GM18520 (cell line): ENCODE measurements around the gene DCLK1.

Experiments used
- ATAC-seq: cut with Tn5 transposase; IDR thresholded peaks from one replicate; pipeline ENCODE4 v1.9.1; 2021; ENCODE audit not compliant: unreplicated experiment

Gene DCLK1

GRCh38 chr13:35874704-35875103 is 256.5 kb downstream of the DCLK1 start:
- no peak for ATAC-seq

DNA sequence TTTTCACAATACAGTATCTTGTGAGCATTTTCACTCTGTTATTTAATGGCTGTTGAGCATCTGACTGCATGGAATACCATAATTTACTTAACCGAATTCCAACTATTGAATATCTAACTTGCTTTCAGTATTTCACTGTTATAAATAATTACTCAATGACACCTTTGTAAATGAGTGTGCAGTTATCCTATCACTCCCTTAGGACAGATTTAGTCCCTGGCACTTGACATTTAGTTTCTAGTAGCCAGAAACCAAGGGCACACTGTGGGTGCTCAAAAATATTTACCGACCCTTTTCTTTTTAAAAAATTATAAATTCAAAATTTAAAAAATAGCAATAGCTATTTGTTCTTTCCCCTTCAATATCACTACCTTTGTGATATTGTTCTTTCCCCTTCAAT is 258.8 kb downstream of the DCLK1 start:
- no peak for ATAC-seq

GRCh38 chr13:35871561-35871960 is 259.6 kb downstream of the DCLK1 start:
- ATAC-seq: no peak

DNA sequence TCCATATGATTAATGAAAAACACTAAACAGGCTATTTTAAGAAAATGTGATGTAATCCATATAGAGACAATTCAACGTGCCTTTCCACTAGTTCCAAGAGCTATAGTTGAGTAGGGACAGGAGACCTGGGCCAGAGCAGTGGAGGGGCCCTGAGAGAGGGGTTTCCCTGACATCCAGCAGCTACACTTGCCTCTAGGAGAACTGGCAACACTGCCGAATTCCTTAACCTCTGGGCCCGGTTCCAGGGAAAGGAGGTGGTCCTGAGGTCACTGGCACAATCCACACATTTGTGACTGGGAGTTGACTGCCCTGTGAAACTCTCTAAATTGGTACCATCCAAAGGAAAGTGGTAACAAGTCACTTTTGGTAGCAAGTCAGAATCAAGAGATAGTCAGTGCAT is 264.4 kb downstream of the DCLK1 start:
- ATAC-seq: no peak

GRCh38 chr13:35865341-35866240 is 265.6 kb downstream of the DCLK1 start:
- ATAC-seq: no peak

DNA sequence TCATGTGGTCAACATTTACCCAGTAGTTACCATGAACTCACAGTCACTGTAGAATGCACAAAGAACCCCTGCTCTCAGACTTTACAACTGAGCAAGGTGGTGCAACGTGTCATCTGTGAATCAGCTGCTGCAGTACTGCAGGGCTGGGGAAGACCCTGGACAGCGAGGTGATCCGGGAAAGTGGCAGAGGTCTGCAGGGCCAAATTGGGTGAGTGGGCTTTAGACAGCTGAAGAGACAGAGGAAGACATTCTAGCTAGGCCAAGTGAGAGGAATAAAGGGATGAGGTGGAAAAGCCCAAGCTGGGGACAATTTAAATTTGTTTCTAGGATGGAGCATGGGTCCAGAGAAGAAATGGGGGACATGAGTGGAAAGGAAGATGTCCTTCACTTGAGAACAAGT is 270.5 kb downstream of the DCLK1 start:
- ATAC-seq: no peak

- no peak for ATAC-seq
Measured at GRCh38 chr13:35859981-35860380, 271.2 kb downstream of the DCLK1 start.

DNA sequence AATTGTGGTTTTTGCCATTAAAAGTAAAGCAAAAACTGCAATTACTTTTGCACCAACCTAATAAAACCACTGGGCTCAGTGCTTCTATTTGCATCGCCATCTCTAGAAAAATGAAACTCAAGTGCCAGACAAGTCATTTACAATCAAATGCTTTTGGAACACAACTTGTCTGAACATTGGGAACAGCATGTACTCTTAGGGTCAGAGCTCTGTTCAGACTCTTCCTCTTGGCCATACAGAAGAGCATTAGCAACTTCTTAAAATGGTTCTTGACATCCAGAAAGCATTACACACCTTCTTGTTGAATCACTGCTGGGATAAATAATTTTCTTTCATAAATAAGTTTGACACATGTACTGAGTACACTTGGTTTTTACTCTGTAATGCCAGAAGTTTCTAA is 272.5 kb downstream of the DCLK1 start:
- no peak for ATAC-seq

DNA sequence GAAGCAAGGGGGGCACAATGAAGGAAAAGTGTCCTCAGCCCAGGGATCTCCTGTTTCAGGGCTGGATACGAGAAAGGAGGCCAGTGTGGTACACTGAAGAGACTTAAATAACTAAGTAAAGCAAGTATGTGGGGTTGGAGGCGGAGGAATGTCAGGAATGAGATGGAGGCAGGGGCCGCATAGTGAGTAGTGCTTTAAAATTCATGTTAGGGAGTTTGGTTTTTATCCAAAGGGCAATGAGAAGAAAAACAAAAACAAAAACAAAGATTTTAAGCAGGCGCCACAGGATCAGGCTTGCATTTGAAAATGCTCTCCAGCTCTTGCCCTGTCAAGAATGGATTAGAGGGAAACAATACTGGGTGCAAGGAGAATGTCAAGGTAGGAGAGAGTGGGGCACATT is 273.4 kb downstream of the DCLK1 start:
- no peak for ATAC-seq

DNA sequence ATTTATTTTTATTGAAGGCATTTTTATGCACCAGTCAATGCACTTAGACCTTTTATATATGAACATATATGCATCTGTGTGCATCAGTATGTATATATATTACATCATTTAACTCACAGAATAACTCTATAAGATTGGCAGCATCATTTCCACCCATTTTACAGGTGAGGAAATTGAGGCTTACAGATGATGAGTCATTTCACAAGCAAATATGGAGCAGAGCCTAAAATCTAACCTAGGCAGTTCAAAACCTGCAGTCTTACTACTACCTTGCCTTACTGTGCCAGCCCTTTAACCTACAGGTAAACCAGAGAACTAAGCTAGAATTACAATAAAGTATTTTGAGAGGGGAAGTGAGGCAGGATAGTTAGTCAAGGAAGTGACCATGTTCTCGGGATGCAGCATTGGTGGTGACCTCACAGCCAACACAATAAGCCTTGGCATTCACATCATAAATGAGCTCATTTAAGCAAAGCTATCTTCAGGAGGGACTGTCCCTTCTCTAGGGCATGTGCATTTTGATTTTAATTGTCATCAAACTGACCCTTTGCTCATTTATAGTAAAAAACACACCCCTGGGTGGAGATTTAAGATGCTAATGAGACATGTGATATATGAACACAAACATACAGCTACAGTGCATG is 274.3 kb downstream of the DCLK1 start:
- ATAC-seq: no peak

DNA sequence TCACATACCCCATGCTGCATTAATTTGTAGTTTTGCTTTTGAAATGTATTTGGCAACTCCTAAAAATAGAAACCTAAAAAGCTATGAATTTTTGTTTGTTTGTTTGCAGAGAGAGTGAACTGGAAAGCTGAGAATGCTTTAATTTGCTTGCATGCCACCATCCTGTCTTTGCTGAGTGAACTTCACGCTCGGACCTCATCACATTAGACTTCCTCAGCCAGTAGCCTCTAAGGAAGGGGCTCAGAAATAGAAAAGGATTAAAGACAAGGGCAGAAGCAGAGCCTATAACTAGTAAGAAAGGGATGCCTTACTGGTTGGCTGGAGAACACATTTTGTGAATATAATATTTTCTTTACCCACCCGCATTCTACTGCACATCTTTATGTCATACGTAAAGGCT is 275.1 kb downstream of the DCLK1 start:
- no peak for ATAC-seq

DNA sequence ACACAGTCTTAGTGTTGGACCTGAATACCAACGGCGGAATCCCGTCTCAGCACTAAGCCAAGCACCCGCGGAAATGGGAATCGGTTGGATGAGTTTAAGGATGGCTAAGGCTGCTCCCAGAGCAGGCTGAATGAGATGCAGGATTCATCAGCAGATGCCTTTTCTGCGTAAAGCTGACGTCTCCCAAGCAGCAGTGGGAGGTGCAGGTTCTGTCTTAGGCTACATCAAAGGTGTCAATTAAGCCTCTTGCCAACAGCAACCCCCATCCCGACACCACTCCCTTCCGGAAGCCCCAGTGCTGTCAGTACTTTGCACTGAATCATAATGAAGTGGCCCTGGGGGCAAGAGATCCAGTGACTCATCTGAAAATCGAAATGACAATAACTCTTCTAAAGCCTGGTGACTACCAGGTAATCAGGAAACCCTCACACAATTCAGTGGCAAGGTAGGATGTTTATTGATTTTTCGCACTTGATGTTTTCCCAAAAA is 275.6 kb downstream of the DCLK1 start:
- ATAC-seq: no peak

GRCh38 chr13:35854286-35854685 is 276.9 kb downstream of the DCLK1 start:
- no peak for ATAC-seq

- ATAC-seq: no peak
Measured at GRCh38 chr13:35851881-35852280, 279.3 kb downstream of the DCLK1 start.

DNA sequence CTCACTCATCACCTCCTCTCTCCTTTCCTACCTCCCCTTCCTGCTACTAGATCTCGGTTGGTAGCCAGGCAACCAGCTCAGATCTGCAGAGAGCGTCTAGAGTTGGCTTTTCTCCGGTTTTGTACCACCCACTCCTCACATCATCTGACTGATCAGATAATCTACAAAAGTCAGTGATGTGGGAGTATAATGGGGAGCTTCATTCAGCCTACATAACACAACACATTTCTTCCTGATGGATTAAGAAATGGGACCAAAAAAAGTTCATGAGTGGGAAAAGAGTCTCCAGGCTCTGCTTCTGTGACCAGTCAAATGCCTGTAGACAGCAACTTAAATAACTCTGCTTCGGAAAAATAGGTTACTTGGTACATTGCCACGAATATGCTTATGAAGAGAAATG is 279.8 kb downstream of the DCLK1 start:
- ATAC-seq: no peak

- ATAC-seq: no peak
Measured at GRCh38 chr13:35850569-35850968, 280.6 kb downstream of the DCLK1 start.

GRCh38 chr13:35849256-35849644 is 281.9 kb downstream of the DCLK1 start:
- no peak for ATAC-seq

- no peak for ATAC-seq
Measured at GRCh38 chr13:35848336-35849255, 282.6 kb downstream of the DCLK1 start.

GRCh38 chr13:35843272-35843671 is 287.9 kb downstream of the DCLK1 start:
- no peak for ATAC-seq

DNA sequence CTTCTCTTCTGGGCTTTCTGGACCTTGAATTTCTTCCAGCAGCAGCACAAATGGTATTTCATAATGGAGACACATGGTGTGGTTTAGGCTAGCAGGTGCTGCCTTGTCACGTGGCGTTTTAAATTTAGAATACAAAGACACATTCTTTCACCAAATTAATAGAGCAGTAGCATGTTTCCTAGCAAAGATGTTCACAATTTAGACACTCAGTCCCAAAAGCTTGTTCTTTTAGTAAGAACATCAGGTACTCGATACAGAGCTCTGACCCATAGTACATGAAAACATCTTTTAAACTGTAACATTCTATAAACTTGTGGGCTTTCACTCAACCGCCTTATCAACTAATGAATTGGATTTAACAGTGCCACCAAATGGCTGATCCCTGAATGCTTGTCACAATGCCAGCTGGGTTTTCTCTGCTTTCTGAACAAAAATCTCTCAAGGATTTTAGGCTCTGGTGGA is 290.1 kb downstream of the DCLK1 start:
- ATAC-seq: no peak

DNA sequence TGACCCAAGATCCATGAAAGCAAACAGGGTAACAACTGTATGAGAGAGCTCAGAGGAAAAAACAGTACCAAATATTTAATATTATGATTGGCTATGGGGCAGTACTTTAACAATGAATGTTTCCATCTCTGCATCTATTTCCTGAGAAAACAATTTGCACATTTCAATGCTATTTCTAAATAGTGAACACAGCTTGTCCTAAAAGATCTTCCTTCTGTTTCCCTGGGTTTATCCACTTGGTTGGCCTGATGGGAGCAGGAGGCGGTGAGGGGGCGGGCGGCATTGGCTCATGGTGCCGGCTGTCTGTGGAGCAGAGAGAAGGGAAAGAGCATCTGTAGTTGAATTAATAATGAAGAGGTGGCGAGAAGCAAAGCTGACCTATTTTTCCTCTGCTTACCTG is 291.4 kb downstream of the DCLK1 start:
- ATAC-seq: no peak
